ENCODE results near the gene R3HCC1L.

The R3HCC1L gene

DNA sequence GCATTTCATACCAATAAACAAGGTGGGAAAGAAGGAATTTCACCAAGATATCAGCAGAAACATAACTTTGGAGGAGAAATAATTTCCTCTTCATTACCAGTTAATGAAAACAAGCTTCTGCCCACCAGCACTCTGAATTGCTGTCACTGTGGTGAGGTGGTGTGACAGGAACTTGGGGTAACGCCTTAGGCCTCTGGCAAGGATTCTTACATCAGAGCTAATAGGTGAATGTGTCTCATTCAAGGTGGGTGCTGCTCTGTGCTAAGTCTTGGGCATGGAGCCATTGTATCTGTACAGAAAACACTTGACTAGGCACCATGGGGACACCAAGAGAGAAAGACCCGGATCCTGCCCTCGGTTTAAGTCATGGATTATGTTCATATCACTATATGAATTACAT, 141.9 kb downstream of the R3HCC1L start:
- no peak for DNase-seq (ENCODE audit: low read depth)

DNA sequence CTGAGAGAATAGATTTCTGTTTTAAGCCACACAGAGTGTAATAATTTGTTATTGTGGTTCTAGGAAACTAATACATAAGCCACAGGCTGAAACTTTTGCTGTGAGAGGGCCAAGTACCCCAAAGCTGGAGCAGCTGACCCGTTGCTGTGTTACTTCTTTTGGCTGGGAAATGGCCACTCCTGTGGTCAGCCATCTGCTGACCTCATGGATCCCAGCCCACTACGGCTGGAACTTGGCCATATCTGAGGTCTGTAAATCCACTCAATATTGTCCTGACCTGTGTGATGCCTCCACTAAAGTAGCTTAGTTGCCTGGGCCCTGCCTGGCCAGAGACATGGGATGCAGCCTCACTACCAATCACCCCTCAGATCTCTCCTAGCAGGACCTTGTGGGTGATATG, 151.0 kb downstream of the R3HCC1L start:
- DNase-seq (ENCODE audit: low read depth) = no peak

DNA sequence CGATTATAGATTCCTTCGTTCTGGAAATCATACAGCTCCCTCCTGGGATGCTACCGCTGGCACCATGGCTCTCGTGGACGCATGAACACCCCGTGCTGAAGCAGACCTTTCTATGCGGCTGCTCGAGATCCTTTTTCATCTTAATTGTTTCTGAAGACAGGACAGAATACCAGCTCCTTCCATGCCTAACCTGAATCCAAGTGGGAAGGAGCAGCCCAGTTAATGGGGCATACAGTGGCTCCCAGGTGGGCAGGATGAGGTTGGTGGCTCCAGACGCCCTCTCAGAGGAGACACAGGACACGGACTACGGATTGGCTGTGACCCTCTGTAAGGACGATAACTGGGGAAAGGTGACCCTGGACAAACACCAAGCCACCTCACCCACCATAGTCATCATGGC, 152.0 kb downstream of the R3HCC1L start:
- DNase-seq (ENCODE audit: low read depth) = no peak

- DNase-seq (ENCODE audit: low read depth) = no peak
Observed at GRCh38 chr10:98287321-98287720, 152.9 kb downstream of the R3HCC1L start.

GRCh38 chr10:98289802-98290209, 155.3 kb downstream of the R3HCC1L start:
- DNase-seq (ENCODE audit: low read depth) = no peak

DNA sequence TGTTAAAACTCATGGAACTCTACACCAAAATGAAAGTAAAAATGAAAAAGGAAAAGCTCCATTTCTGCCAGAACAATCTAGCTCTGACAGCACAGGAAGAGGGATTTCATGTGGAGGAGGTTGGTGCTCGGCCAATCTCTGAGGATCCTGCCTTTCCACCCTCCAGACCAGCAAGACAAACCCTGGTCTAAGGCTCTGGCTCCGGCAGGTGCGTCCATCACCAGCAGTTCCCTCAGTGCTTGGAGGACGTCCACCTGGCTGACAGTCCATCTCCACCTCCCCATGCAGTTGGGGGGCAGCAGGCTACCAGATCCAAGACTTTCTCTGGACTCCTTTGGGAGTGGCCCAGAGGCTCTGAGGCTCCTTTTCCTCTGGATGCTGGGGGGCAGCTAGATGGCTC, 158.5 kb downstream of the R3HCC1L start:
- no peak for DNase-seq (ENCODE audit: low read depth)

- DNase-seq (ENCODE audit: low read depth) = no peak
Observed at GRCh38 chr10:98293550-98294269, 159.3 kb downstream of the R3HCC1L start.

DNA sequence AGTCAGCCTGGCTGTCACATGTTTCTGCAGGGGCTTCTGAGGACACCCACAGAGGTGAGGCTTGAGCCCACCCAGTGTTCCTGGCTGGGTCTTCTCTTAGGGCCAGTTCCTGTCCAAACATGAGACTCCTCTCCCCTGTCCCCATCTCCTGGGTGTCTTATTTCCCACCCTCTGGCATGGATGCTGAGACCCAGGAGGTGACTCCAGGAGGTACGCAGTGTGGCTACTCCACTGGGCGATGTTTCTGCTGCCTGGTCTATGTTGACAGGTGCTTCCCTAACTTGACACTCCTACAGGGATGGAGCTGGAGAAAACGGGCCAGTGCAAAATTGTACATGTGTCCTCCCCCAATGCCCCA, 159.8 kb downstream of the R3HCC1L start:
- no peak for DNase-seq (ENCODE audit: low read depth)
